H1 (cell line): ENCODE measurements around the gene ACP3. TPM values are rescaled to one million over a fixed set of nuclear protein-coding genes. Genes with fewer than 3 reads are reported as not detected.

Experiments
- CTCF ChIA-PET: fragments of 300-600 bp; sonication (Branson Sonifier 250); formaldehyde crosslinking; loops from one replicate; lab custom pipeline; 2021; ENCODE audit not compliant: partially characterized antibody; lab: Charles Lee
- POLR2A ChIA-PET: fragments of 300-600 bp; sonication (Branson Sonifier 250); formaldehyde crosslinking; loops from one replicate; lab custom pipeline; 2021; ENCODE audit warnings: inconsistent platforms; ENCODE audit not compliant: partially characterized antibody; lab: Charles Lee
- DNase-seq, 2 experiments: peaks; one replicate each; pipeline versions ENCODE4 v3.0.0 to v3.0.0-alpha.2; 2010 to 2022; ENCODE audit warnings: low spot score in 2 of 2, low read depth in 1 of 2, mixed read lengths in 1 of 2
- FAIRE-seq: peaks from 2 replicates; lab custom pipeline; 2011; peaks lifted over from hg19 to GRCh38; lab: Jason Lieb, UNC
- H2AFZ ChIP-seq: 2 replicates; pipeline ENCODE4 v1.8.1; 2012; ENCODE audit warnings: low read length, inconsistent platforms
- H2AK5ac ChIP-seq: 2 replicates; pipeline ENCODE4 v1.6.1; 2013; ENCODE audit warnings: low read depth, low read length
- H2BK120ac ChIP-seq: replicated peaks from 2 replicates; pipeline ENCODE3; 2013; ENCODE audit warnings: low read depth, low read length, inconsistent platforms
- H2BK12ac ChIP-seq: 2 replicates; pipeline ENCODE4 v1.6.1; 2013; ENCODE audit warnings: low read depth, low read length
- H2BK15ac ChIP-seq: 2 replicates; pipeline ENCODE4 v1.6.1; 2013; ENCODE audit warnings: low read length
- H2BK20ac ChIP-seq: 2 replicates; pipeline ENCODE4 v1.6.1; 2013; ENCODE audit warnings: low read length
- H2BK5ac ChIP-seq: 2 replicates; pipeline ENCODE4 v1.6.1; 2013; ENCODE audit warnings: low read depth, low read length
- H3K14ac ChIP-seq: 2 replicates; pipeline ENCODE4 v1.6.1; 2013; ENCODE audit warnings: inconsistent platforms; ENCODE audit not compliant: insufficient read length
- H3K18ac ChIP-seq: 2 replicates; pipeline ENCODE4 v1.6.1; 2013; ENCODE audit warnings: low read length; ENCODE audit errors: extremely low read depth
- H3K23ac ChIP-seq: 2 replicates; pipeline ENCODE4 v1.6.1; 2013; ENCODE audit warnings: inconsistent platforms; ENCODE audit not compliant: insufficient read length
- H3K23me2 ChIP-seq: 2 replicates; pipeline ENCODE4 v1.6.1; 2013; ENCODE audit warnings: low read depth, low read length
- H3K27ac ChIP-seq: 2 replicates; pipeline ENCODE4 v1.6.1; 2011; ENCODE audit warnings: low read depth, low read length, inconsistent platforms
- H3K27me3 ChIP-seq, 4 experiments: replicated peaks in 1 of 4; 1 replicate in 1 of 4; 2 replicates in 3 of 4; pipeline versions ENCODE4 v1.6.1 to v1.8.1; 2011 to 2013; ENCODE audit warnings: low read length in 3 of 4, mild to moderate bottlenecking in 3 of 4, inconsistent platforms in 2 of 4, mixed read lengths in 2 of 4, moderate library complexity in 1 of 4; ENCODE audit not compliant: control insufficient read depth in 3 of 4, insufficient read depth in 3 of 4; ENCODE audit errors: extremely low read depth in 1 of 4
- H3K36me3 ChIP-seq, 4 experiments: 2 replicates each; pipeline versions ENCODE4 v1.6.1 to v1.8.1; 2011 to 2013; ENCODE audit warnings: mild to moderate bottlenecking in 4 of 4, low read length in 3 of 4, moderate library complexity in 2 of 4, control low read depth in 1 of 4, inconsistent platforms in 1 of 4; ENCODE audit not compliant: insufficient read depth in 4 of 4, control insufficient read depth in 2 of 4
- H3K4ac ChIP-seq: replicated peaks from 2 replicates; pipeline ENCODE3; 2013; ENCODE audit warnings: low read length, low read depth, mixed read lengths, inconsistent platforms; ENCODE audit not compliant: insufficient read length
- H3K4me1 ChIP-seq, 4 experiments: replicated peaks in 1 of 4; 1 replicate in 1 of 4; 2 replicates in 3 of 4; pipeline versions ENCODE4 v1.6.1 to v1.8.1; 2011 to 2013; ENCODE audit warnings: low read length in 3 of 4, inconsistent platforms in 2 of 4, mixed read lengths in 1 of 4; ENCODE audit not compliant: insufficient read depth in 4 of 4, control insufficient read depth in 3 of 4
- H3K4me2 ChIP-seq, 2 experiments: 2 replicates each; pipeline versions ENCODE4 v1.6.1 to v1.8.1; 2011 to 2013; ENCODE audit warnings: low read depth in 2 of 2, low read length in 2 of 2, control low read depth in 1 of 2, inconsistent platforms in 1 of 2, mild to moderate bottlenecking in 1 of 2; ENCODE audit not compliant: insufficient read depth in 1 of 2
- H3K4me3 ChIP-seq, 4 experiments: fragments of 200-600, 300-600 bp in 1 of 4; sonication (generic), shearing (Covaris generic), sonication (Bioruptor Twin) in 1 of 4; 2 replicates each; pipeline versions ENCODE4 v1.5.1 to v1.8.1; 2011 to 2016; ENCODE audit warnings: low read length in 4 of 4, low read depth in 3 of 4, control low read depth in 2 of 4, inconsistent platforms in 2 of 4, mild to moderate bottlenecking in 2 of 4, mixed read lengths in 1 of 4, moderate library complexity in 1 of 4; ENCODE audit not compliant: insufficient read depth in 2 of 4; ENCODE audit errors: extremely low read depth in 1 of 4
- H3K56ac ChIP-seq: replicated peaks from 2 replicates; pipeline ENCODE3; 2013; ENCODE audit warnings: low read depth, mild to moderate bottlenecking, mixed read lengths, low read length, inconsistent platforms; ENCODE audit not compliant: insufficient read length
- H3K79me1 ChIP-seq: 2 replicates; pipeline ENCODE4 v1.6.1; 2013; ENCODE audit warnings: low read depth, low read length, control low read depth
- H3K79me2 ChIP-seq, 2 experiments: 2 replicates each; pipeline versions ENCODE4 v1.6.1 to v1.8.1; 2012 to 2013; ENCODE audit warnings: low read length in 2 of 2, mild to moderate bottlenecking in 2 of 2, inconsistent platforms in 1 of 2; ENCODE audit not compliant: insufficient read depth in 2 of 2, control insufficient read depth in 1 of 2
- H3K9ac ChIP-seq, 4 experiments: replicated peaks in 1 of 4; 1 replicate in 1 of 4; 2 replicates in 3 of 4; pipeline versions ENCODE4 v1.6.1 to v1.8.1; 2011 to 2013; ENCODE audit warnings: low read depth in 3 of 4, low read length in 3 of 4, control low read depth in 2 of 4, mild to moderate bottlenecking in 2 of 4, moderate library complexity in 2 of 4, inconsistent platforms in 1 of 4; ENCODE audit errors: extremely low read depth in 1 of 4
- H3K9me3 ChIP-seq, 2 experiments: 2 replicates each; pipeline versions ENCODE4 v1.6.1 to v1.8.1; 2012 to 2013; ENCODE audit warnings: mild to moderate bottlenecking in 2 of 2, moderate library complexity in 2 of 2, control low read depth in 1 of 2, inconsistent platforms in 1 of 2, low read depth in 1 of 2, low read length in 1 of 2, mixed read lengths in 1 of 2; ENCODE audit not compliant: insufficient read depth in 2 of 2
- H4K20me1 ChIP-seq, 2 experiments: replicated peaks in 1 of 2; 2 replicates each; pipeline versions ENCODE3 to v1.8.1; 2011 to 2013; ENCODE audit warnings: inconsistent platforms in 2 of 2, low read length in 2 of 2, mild to moderate bottlenecking in 1 of 2; ENCODE audit not compliant: insufficient read depth in 2 of 2, control insufficient read depth in 1 of 2
- H4K5ac ChIP-seq: 2 replicates; pipeline ENCODE4 v1.6.1; 2013; ENCODE audit warnings: low read length, low read depth, mixed read lengths, inconsistent platforms; ENCODE audit not compliant: insufficient read length
- H4K8ac ChIP-seq: 2 replicates; pipeline ENCODE4 v1.8.0; 2013; ENCODE audit warnings: mild to moderate bottlenecking, moderate library complexity, low read length, inconsistent platforms; ENCODE audit not compliant: insufficient read depth; ENCODE audit errors: extremely low read depth
- H4K91ac ChIP-seq: replicated peaks from 2 replicates; pipeline ENCODE3; 2013; ENCODE audit warnings: low read length, mixed read lengths, inconsistent platforms; ENCODE audit not compliant: insufficient read length
- CHD2 ChIP-seq: IDR thresholded peaks from 2 replicates; pipeline ENCODE4 v1.6.1; 2012; ENCODE audit warnings: low read length, improper control_type of control experiment
- JUND ChIP-seq: IDR thresholded peaks from 2 replicates; pipeline ENCODE4 v1.6.1; 2011; ENCODE audit warnings: mild to moderate bottlenecking, improper control_type of control experiment, low read length
- POLR2AphosphoS5 ChIP-seq: IDR thresholded peaks from 2 replicates; pipeline ENCODE4 v1.6.1; 2011; ENCODE audit warnings: low read depth, low read length
- SP1 ChIP-seq: IDR thresholded peaks from 2 replicates; pipeline ENCODE4 v1.6.1; 2011; ENCODE audit warnings: low read depth, low read length
- SRF ChIP-seq: IDR thresholded peaks from 2 replicates; pipeline ENCODE4 v1.6.1; 2011; ENCODE audit warnings: mild to moderate bottlenecking, low read depth, low read length, moderate library complexity
- TAF7 ChIP-seq: optimal IDR thresholded peaks from 2 replicates; pipeline ENCODE3; 2011; ENCODE audit warnings: low read depth, mild to moderate bottlenecking, inconsistent platforms, low read length, moderate library complexity, borderline replicate concordance
- TCF12 ChIP-seq: IDR thresholded peaks from 2 replicates; pipeline ENCODE4 v1.6.1; 2011; ENCODE audit warnings: low read depth, mild to moderate bottlenecking, low read length
- WGBS, 2 experiments: shearing (Covaris generic) in 1 of 2; methylation state at CpG; one replicate each; pipeline versions ENCODE4 v1.1.6 to v1.1.7; 2013 to 2015; ENCODE audit warnings: low lambda C conversion rate in 2 of 2, mixed read lengths in 2 of 2, inconsistent platforms in 1 of 2, low coverage in 1 of 2, missing lambda C conversion rate in 1 of 2; ENCODE audit not compliant: insufficient replicate concordance in 2 of 2, insufficient coverage in 1 of 2, insufficient read length in 1 of 2; ENCODE audit errors: extremely low coverage in 1 of 2, missing lambda C conversion rate in 1 of 2; 5-methylcytosine and 5-hydroxymethylcytosine counted together
- polyA plus RNA-seq, 7 experiments: library from polyadenylated mRNA; depleted of rRNA in 3 of 7; stranded (reverse) in 5 of 7; unstranded in 2 of 7; fragments of >200 nt in 5 of 7; fragments of 200-250 nt in 2 of 7; gene quantifications; 1 replicate in 5 of 7; 2 replicates in 1 of 7; 4 replicates in 1 of 7; pipeline versions ENCODE4 v1.2.1 to v1.2.3, GENCODE V29; 2011 to 2013; ENCODE audit warnings: missing spikeins in 2 of 7, mixed read lengths in 2 of 7
- total RNA-seq: library from RNA; stranded (reverse); fragmentation: NEBNext Ultra II Directional; extraction: Animal tissue kit (Norgen Biotek cat#: 25700); gene quantifications from 2 replicates; pipeline ENCODE4 v1.2.1, GENCODE V29; 2021
- TF ChIP-seq, protein P1 (sequence below): IDR thresholded peaks from 2 replicates; pipeline ENCODE4 v1.6.1; 2011; ENCODE audit warnings: low read depth, mild to moderate bottlenecking, low read length; ENCODE audit not compliant: insufficient read depth

The ACP3 gene
- total and polyA plus RNA-seq, 2 of the 8 experiments (the other 6 are each of a cell fraction or from before 2014, with no cell fraction given): 1.2 to 1.4 TPM

DNA sequence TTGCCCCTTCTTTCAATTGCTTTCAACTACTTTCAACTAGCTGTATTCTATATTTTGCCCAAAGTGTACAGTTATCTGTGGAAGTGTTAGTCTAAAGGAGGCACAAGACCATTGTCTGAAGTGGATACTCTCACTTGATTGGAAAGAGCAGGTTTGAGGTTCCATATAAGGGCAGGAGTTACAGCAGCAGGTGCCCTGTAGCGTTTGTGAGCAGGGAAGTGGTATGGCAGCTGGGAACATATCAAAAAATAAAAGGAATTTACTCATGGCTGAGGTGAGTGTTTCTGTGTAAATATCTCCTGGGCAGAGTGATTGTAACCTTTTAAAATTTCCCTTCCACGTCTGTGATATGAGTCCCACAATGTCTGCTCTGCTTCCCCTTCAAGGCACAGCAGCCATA lies 61.6 kb downstream of the ACP3 start:
- no peak overlapping the region for H2BK12ac ChIP-seq
- H3K79me2 ChIP-seq: peaks cover 0 to 21% of the 10 kb centered on the region in 2 experiments; a peak in 2 of 4 replicates
- no peak overlapping the region for H3K9ac ChIP-seq
- no peak overlapping the region for H2AK5ac ChIP-seq
- H3K14ac ChIP-seq: no peak overlapping the region
- H3K56ac ChIP-seq: no peak overlapping the region
- no peak overlapping the region for H4K8ac ChIP-seq
- no peak overlapping the region for H3K27ac ChIP-seq
- no peak overlapping the region for H2BK120ac ChIP-seq
- H3K79me1 ChIP-seq: no peaks in the 10 kb centered on the region; the same call in 1 of the 2 replicates
- no peak for DNase-seq
- 77% methylated on average over 2 of the region's 2 CpGs; no CpG with 5 or more reads in 1 of the 2 experiments for WGBS, 2 experiments
- H2BK15ac ChIP-seq: 0 out of 2 replicates have a peak overlapping the region, but pooled peaks have one; percentile 38
- H3K36me3 ChIP-seq: no peaks in the 10 kb centered on the region
- peak overlapping the region; percentile 37 for H4K91ac ChIP-seq
- POLR2A ChIA-PET: interaction anchor here (1.9 kb wide), 1 partner anchor 12 kb away, joined by 5 read pairs; no protein-coding TSS in a partner anchor
- H2BK20ac ChIP-seq: no peak overlapping the region
- no peaks in the 10 kb centered on the region for H4K20me1 ChIP-seq
- H3K4me3 ChIP-seq: no peak overlapping the region
- TF ChIP-seq SRF (peak; percentile 35; the same call in 1 of the 2 replicates), JUND (no peak), POLR2AphosphoS5 (no peak), TAF7 (no peak), TCF12 (no peak), CHD2 (no peak), SP1 (no peak)
- TF ChIP-seq, protein P1, sequence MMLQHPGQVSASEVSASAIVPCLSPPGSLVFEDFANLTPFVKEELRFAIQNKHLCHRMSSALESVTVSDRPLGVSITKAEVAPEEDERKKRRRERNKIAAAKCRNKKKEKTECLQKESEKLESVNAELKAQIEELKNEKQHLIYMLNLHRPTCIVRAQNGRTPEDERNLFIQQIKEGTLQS: no peak
- TF ChIP-seq, all 59 proteins: peak for 1
- Histone ChIP-seq H3K4me2 (no peak overlapping the region; a peak in 1 of 4 replicates), H3K18ac (no peak overlapping the region), H3K9me3 (peaks cover 2 to 5% of the 10 kb centered on the region in 2 experiments; a peak in 1 of 4 replicates), H3K4ac (no peak overlapping the region), H2AFZ (no peak overlapping the region), H3K23me2 (no peaks in the 10 kb centered on the region), H3K27me3 (no peaks in the 10 kb centered on the region), H3K23ac (no peak overlapping the region), H4K5ac (no peak overlapping the region), H2BK5ac (no peak overlapping the region), H3K4me1 (peaks cover 18 to 25% (median 21%) of the 10 kb centered on the region in 4 experiments)
- CTCF ChIA-PET: interaction anchor here (0.7 to 2.5 kb wide), 3 partner anchors 10 to 29 kb away, joined by 3 to 5 read pairs (median 5); no protein-coding TSS in a partner anchor
- no peak for FAIRE-seq
